Activated CD8-positive, alpha-beta memory T cell treated with anti-CD3 and anti-CD28 coated beads for 24 hours (primary cell): ENCODE measurements around the gene RAB3GAP1.

ENCODE experiments used
- DNase-seq: peaks from one replicate; pipeline ENCODE4 v3.0.0-alpha.2; 2020

RAB3GAP1 gene

GRCh38 chr2:135168204-135168856 is 116.2 kb downstream of the RAB3GAP1 start:
- DNase-seq = no peak

GRCh38 chr2:135169900-135170753 is 118.0 kb downstream of the RAB3GAP1 start:
- no peak for DNase-seq

GRCh38 chr2:135174049-135174809 is 122.1 kb downstream of the RAB3GAP1 start:
- no peak for DNase-seq

DNA sequence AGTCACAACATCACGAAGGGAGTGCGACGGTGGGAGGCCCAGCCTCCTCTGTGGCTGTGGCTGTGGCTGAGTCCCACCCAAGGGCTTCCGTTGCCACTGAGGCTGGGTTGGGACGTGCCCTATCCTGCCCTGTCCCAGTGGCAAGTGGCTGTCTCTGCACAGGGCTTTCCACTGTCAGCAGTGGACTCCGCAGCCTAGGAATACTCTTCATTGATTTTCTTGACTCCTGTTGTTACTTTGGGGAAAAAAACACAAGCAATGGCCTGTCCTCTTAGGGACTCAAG is 122.7 kb downstream of the RAB3GAP1 start:
- DNase-seq = no peak

DNA sequence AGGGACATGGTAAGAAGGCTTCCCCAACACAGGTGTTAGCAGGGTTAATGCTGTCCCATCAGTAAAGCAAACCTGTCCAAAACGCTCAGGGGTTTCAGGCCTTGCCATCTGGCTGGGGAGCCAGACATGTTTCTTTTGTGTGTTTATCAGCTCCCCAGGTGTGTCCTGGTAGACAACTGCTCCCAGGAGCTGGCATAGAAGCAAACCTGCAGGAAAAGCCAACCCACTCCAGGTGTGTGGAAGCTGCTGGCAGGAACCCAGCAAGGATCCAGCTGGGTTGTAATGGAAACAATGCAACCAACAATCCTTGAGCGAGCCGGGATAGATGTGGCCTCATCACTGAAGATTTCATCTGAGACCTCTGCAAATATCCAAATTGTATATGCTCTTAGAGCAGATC is 123.1 kb downstream of the RAB3GAP1 start:
- no peak for DNase-seq

GRCh38 chr2:135179689-135180088 is 127.6 kb downstream of the RAB3GAP1 start:
- DNase-seq = no peak

GRCh38 chr2:135182190-135182589 is 130.1 kb downstream of the RAB3GAP1 start:
- no peak for DNase-seq

DNA sequence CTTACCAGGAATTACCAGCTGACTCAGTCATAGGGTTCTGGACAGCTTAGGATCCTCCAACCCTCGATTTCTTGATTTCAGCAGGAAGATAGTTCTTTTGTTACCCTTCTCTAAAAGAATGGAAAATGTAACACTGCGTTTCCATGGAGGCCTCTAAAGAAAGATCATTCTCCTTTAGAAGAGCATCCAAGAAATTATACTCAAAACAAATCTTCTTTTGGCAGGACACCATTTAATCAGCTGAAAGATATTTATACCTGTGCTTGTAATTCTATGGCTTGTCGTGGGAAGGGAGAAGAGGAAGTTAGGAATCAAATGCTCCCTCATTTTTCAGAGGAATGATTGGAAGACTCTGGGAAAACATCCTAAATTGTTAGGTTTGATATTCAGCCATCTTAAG is 130.5 kb downstream of the RAB3GAP1 start:
- DNase-seq = no peak

- DNase-seq = no peak
Observed at GRCh38 chr2:135183822-135184221, 131.7 kb downstream of the RAB3GAP1 start.

GRCh38 chr2:135186054-135186453 is 134.0 kb downstream of the RAB3GAP1 start:
- no peak for DNase-seq

DNA sequence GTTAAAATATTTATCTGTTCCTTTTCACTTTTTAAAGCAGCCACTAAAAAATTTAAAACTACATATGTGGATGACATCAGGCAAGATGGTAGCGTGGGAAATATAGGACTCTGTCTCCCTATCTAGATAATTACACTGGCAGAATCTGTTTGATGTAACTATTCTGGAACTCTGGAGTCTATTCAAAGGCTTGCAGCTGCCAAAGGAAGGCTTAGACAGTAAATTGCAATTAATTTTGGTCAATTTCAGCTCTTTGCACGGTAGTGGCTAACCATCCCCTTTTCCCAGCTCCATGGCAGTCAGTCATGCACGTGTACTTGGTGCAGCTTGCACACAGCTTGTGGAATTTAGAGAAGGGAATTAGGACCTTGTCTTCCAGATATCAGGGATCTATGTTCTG is 135.2 kb downstream of the RAB3GAP1 start:
- no peak for DNase-seq

DNA sequence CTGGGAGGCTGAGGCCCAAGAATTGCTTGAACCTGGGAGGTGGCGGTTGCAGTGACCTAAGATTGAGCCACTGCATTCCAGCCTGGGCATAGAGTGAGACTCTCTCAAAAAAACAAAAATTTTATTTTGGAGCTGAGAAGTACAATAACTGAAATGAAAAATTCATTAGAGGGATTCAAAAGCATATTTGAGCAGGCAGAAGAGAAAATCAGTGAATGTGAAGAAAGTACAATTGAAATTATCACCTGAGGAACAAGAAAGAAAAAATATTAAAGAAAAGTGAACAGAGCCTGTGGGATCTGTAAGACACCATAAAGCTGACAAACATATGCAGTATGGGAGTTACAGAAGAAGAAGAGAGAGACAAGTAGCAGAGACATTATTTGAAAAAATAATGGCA is 137.1 kb downstream of the RAB3GAP1 start:
- DNase-seq = no peak

- DNase-seq = no peak
Observed at GRCh38 chr2:135190799-135191198, 138.7 kb downstream of the RAB3GAP1 start.

DNA sequence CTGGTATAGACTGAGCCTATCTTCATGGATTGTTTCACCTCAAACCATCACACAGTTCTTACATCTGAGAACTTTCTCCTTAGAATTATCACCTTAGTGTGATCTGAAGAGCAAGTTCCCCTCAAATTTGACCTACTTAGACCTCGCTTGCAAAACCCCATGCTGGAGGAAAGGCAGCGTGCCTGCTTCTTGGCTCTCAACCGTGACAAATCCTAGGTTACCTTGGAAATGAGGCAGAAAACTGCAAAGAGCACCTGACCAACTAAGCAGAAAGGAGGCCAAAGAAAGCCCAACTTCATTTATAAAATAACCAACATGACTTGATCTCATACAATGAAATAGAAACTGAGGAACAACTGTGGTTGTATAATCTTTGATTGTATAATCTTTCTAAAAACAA is 146.4 kb downstream of the RAB3GAP1 start:
- no peak for DNase-seq

GRCh38 chr2:135202751-135203150 is 150.7 kb downstream of the RAB3GAP1 start:
- no peak for DNase-seq

DNA sequence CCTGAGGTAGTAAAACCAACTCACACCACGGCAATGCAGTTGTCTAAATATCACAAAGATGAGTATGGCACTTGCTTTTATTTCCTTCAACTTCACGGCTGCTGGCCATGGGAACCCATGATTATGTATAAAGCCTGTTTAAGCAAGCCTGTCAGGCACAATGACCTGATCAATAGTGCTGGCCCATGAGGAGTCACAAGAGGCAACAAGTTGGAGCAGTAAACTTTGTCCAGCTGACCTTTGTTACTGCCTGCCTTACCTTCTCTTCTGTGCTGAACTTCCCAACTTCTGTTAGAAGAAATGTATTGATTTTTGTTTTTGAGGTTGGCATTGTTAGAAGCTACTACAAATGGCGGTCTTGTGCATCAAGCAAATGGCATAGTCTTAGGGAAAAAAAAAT is 151.9 kb downstream of the RAB3GAP1 start:
- no peak for DNase-seq

DNA sequence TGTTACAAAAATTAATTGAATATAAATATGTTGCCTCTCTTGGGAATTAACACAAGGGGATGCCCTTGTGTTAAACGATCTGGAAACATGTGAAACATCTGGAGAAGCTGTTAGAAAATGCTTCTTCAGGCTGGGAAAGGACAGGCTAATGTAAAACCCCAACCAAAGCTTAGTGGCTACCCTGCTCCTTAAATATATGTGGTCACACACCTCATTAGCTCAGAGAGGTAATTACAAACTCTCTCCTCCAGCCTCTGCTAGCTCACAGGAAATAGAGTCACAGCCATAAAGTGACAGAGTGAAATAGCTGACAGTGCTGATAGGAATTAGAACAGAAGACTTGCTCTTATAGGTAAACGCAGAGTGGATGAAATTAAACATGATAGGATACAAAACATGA is 155.9 kb downstream of the RAB3GAP1 start:
- DNase-seq = no peak

DNA sequence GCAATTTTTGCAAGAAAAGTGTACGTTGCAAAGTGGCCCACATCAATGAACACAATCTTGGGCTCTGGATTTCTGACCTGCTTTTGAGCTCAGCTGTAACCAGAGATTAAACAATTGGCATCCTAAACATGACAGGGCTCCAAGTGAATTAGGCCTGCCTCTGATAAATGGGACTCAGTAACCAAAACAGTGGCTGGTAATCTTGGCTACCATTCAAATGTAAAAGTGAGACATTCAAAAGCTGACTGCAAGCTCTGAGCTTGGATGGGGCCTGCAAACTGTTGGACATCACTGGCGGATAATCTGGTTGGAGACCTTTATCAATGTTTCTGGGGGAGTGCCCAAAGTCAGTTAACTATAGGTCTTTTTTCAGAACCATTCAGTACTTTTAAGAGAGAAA is 160.7 kb downstream of the RAB3GAP1 start:
- DNase-seq = no peak

- DNase-seq = no peak
Observed at GRCh38 chr2:135218426-135218825, 166.3 kb downstream of the RAB3GAP1 start.

DNA sequence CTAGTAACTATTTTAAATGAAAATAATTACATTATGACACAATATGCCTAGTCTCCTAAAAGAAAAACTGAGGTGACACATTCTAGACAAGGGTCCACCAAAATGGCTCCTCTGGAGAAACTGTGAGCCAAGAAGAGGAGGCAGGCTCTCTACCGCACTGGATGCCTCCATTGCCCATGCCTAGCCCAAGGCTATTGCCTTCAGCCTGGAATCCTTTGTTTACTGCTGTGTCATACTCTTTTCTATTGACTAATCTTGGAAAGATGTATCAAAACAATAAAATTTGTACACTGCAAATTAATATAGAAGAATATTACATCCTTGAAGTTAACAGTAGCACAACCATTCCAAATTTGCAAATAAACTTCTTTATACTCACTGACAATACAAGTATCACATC is 167.1 kb downstream of the RAB3GAP1 start:
- no peak for DNase-seq
